ENCODE data around the gene KLHL35. TPM values are rescaled to one million over a fixed set of nuclear protein-coding genes. Genes with fewer than 3 reads are reported as not detected.

Gene KLHL35, protein sequence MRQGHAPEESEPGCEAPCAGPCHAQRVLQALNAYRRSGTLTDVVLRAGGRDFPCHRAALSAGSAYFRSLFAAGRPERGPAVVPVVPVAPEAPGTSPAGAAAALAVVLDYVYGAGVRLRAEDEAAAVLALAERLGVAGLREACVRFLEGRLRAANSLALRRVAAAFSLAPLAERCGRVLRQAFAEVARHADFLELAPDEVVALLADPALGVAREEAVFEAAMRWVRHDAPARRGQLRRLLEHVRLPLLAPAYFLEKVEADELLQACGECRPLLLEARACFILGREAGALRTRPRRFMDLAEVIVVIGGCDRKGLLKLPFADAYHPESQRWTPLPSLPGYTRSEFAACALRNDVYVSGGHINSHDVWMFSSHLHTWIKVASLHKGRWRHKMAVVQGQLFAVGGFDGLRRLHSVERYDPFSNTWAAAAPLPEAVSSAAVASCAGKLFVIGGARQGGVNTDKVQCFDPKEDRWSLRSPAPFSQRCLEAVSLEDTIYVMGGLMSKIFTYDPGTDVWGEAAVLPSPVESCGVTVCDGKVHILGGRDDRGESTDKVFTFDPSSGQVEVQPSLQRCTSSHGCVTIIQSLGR
- total RNA-seq, result 0.55 and 1.2 TPM in 2 replicates
- long read RNA-seq, partial matches to known transcripts, result 0 of 1 reads
- long read RNA-seq, other reads (novel, unspliced or antisense), result 0 of 1 reads

DNA sequence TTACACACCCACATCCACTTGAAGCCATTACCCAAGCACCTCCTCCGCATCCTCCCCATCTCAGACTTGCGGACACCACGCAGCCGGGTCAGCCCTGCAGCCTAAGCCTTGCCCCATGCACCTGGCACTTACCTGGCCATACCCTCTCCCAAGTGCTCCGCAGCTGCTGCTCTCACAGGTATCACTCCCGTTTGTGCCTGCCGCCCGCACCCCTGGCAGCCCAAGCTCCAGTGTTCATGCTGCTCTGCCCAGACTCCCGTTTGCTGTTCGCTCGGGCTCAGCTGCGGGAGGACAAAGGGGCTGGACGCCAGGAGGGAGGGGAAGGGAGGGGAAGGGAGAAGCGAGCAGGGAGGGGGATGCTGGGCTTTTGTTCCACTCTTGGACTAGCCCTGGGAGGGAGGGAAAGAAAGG is at the start of gene KLHL35:
KLHL35 (minus strand) TSS at position 293 of the 411 bp plus-strand sequence. CDS start 2,574 bp downstream, outside the sequence.
- peaks cover 9% of the 10 kb centered on the region for H3K9me3 Mint-ChIP-seq (ENCODE audit: low read depth)
- peaks cover 61% of the 10 kb centered on the region for H3K27me3 Mint-ChIP-seq
- TF ChIP-seq, protein P1, sequence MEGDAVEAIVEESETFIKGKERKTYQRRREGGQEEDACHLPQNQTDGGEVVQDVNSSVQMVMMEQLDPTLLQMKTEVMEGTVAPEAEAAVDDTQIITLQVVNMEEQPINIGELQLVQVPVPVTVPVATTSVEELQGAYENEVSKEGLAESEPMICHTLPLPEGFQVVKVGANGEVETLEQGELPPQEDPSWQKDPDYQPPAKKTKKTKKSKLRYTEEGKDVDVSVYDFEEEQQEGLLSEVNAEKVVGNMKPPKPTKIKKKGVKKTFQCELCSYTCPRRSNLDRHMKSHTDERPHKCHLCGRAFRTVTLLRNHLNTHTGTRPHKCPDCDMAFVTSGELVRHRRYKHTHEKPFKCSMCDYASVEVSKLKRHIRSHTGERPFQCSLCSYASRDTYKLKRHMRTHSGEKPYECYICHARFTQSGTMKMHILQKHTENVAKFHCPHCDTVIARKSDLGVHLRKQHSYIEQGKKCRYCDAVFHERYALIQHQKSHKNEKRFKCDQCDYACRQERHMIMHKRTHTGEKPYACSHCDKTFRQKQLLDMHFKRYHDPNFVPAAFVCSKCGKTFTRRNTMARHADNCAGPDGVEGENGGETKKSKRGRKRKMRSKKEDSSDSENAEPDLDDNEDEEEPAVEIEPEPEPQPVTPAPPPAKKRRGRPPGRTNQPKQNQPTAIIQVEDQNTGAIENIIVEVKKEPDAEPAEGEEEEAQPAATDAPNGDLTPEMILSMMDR (IDR thresholded peaks at IDR 0.05; ENCODE audit: unreplicated experiment), result no peak
- no peak for DNase-seq (ENCODE audit: low spot score, unreplicated experiment)
- H3K36me3 Mint-ChIP-seq (ENCODE audit: insufficient read depth), result peaks cover 4% of the 10 kb centered on the region
- peak within 1 kb of the TSS; percentile 87 for H3K27ac Mint-ChIP-seq
- H3K4me1 Mint-ChIP-seq (ENCODE audit: low read depth), result peaks cover 2% of the 10 kb centered on the region
- H3K4me3 Mint-ChIP-seq (ENCODE audit: low read depth), result no peak within 1 kb of the TSS

DNA sequence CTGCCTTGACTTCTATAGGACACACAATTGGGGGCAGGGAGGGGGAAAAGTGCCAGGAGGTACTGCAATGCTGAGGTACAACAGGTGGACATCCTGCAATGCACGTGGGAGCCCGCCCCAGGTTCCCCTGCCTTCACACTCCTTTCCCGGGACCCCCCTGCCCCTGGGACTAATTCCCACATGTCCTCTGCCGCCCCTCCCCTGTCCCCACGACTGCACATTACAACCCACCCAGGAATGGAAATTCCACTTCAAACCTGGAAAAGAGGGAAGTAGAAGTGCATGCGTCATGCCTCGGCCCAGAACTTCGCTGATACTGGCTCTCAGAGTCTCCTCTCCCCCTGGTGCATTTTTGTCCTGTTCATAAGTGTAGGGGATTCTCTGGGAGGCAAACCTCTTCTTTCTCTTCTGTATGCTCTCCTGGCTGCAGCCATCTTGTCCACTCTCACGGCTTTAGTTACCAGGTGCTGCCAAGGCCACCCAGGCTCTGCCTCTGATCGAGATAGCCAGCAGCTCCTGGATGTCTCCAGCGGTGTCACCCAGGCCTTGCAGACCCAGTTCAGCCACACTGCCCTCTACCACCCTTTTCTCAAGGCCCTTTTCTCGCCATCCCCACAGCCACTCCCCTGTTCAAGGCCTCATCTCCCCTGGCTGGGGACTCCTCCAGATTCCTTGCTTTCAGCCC is 49.1 kb upstream of the KLHL35 start:
- Mint-ChIP-seq H3K27ac (no peak overlapping the region), H3K36me3 (ENCODE audit: insufficient read depth) (no peaks in the 10 kb centered on the region), H3K9me3 (ENCODE audit: low read depth) (no peaks in the 10 kb centered on the region)

DNA sequence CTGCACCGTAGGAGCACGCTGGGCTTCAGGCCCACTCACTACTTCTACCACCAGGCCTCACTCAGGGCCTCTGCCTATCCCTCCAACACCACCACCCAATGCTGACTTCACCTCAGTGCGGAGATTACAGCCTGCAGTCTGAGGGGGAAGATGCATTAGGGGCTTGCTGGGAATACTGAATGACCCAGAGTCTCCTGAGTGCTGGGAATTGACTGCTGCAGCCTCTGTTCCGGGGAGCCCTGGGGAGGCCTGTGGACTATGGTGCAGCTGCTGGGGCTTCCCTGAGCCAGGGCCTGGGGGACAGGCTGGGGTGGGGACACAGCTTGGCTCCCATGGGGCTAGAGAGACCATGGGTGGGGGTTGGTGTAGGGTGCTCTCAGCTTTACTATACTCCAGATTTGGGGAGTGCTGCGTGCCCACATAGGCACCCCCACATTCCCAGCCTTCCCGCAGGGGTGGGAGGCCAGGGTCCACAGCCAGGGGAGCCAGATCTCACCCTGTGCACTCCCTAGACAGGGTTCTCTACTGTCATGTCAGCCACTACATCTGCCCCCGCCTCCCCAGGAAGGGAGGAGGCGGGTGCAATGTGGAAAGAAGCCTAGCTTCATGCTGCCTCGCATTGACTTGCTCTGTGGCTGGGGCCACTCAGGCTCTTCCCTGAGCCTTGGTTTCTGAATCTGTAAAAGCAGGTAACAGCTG is 48.4 kb upstream of the KLHL35 start:
- no peaks in the 10 kb centered on the region for H3K36me3 Mint-ChIP-seq (ENCODE audit: insufficient read depth)
- H3K4me1 Mint-ChIP-seq (ENCODE audit: low read depth), result peaks cover 1% of the 10 kb centered on the region
- no peak overlapping the region for H3K27ac Mint-ChIP-seq
- TF ChIP-seq, protein P1 (IDR thresholded peaks at IDR 0.05; ENCODE audit: unreplicated experiment), result no peak
- DNase-seq (ENCODE audit: low spot score, unreplicated experiment), result no peak
- H3K4me3 Mint-ChIP-seq (ENCODE audit: low read depth), result no peak overlapping the region
- no peaks in the 10 kb centered on the region for H3K9me3 Mint-ChIP-seq (ENCODE audit: low read depth)
- H3K27me3 Mint-ChIP-seq, result no peaks in the 10 kb centered on the region

More for the DNA sequence above, 49.1 kb upstream of the KLHL35 start:
- TF ChIP-seq, protein P1 (IDR thresholded peaks at IDR 0.05; ENCODE audit: unreplicated experiment), result no peak
- Mint-ChIP-seq H3K4me1 (ENCODE audit: low read depth) (peaks cover 1% of the 10 kb centered on the region), H3K27me3 (no peaks in the 10 kb centered on the region), H3K4me3 (ENCODE audit: low read depth) (no peak overlapping the region)
- no peak for DNase-seq (ENCODE audit: low spot score, unreplicated experiment)

DNA sequence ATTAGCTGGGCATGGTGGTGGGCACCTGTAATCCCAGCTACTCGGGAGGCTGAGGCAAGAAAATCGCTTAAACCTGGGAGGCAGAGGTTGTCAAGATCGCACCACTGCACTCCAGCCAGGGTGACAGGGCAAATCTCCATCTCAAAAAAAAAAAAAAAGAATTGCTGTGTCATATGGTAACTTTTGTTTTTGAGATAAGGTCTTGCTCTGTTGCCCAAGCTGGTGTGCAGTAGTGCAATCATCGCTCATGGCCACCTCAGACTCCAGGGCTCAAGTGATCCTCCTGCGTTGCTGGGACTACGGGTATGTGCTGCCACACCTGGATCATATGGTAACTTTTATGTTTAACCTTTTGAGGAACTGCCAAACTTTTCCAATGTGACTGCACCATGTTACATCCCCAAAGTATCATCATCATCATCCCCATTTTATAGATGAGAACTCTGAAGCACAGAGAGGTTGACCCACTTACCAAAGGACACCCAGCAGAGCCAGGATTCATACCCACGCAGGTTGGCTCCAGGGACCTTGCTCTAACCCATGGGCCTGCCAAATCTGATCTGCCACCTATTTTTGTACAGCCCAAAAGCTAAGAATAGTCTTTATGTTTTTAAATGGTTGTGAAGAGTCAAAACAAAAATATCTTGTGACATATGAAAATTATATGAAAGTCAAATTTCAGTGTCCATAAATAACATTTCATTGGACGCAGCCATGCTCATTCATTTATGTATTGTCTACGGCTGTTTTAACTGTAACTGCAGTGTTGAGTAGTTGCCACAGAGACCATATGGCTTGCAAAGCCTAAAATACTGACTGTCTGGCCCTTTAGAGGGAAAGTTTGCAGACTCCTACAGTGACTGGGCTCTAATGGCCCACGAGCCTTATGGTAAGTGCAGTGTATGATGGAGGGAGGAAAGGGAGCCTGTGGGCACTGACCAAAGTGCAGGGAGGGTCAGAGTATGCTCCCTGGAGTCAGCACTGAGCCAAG is 47.5 kb upstream of the KLHL35 start:
- TF ChIP-seq, protein P1 (IDR thresholded peaks at IDR 0.05; ENCODE audit: unreplicated experiment), result no peak
- H3K27ac Mint-ChIP-seq, result no peak overlapping the region
- H3K36me3 Mint-ChIP-seq (ENCODE audit: insufficient read depth), result no peaks in the 10 kb centered on the region
- peaks cover 1% of the 10 kb centered on the region for H3K4me1 Mint-ChIP-seq (ENCODE audit: low read depth)
- DNase-seq (ENCODE audit: low spot score, unreplicated experiment), result no peak
- H3K27me3 Mint-ChIP-seq, result no peaks in the 10 kb centered on the region
- no peak overlapping the region for H3K4me3 Mint-ChIP-seq (ENCODE audit: low read depth)
- no peaks in the 10 kb centered on the region for H3K9me3 Mint-ChIP-seq (ENCODE audit: low read depth)

Data from progenitor cell of endocrine pancreas (in vitro differentiated cells).